ENCODE measurements around the gene FLRT1.

FLRT1 gene

GRCh38 chr11:64035576-64035975 lies at the start of gene FLRT1:
TSS of gene FLRT1 (plus strand) at chr11:64035931. CDS start at chr11:64116268, 80,337 bp downstream.
- no peak for DNase-seq (ENCODE audit: low read depth)

- DNase-seq (ENCODE audit: low read depth): peak; percentile 72
Measured at GRCh38 chr11:63986156-63986931, 49.4 kb upstream of the FLRT1 start, which contains the start of gene OTUB1. TSS of gene OTUB1 (plus strand) at chr11:63986438. CDS start at chr11:63986457, 19 bp downstream.

- no peak for DNase-seq (ENCODE audit: low read depth)
Measured at GRCh38 chr11:63986932-63987513, 48.7 kb upstream of the FLRT1 start.

GRCh38 chr11:63991558-63991957 lies 44.2 kb upstream of the FLRT1 start:
- DNase-seq (ENCODE audit: low read depth): no peak

GRCh38 chr11:63993100-63993499 lies 42.6 kb upstream of the FLRT1 start:
- no peak for DNase-seq (ENCODE audit: low read depth)

- no peak for DNase-seq (ENCODE audit: low read depth)
Measured at GRCh38 chr11:63993993-63994392, 41.7 kb upstream of the FLRT1 start.

GRCh38 chr11:63996512-63996911 lies 39.2 kb upstream of the FLRT1 start:
- no peak for DNase-seq (ENCODE audit: low read depth)

GRCh38 chr11:63997104-63997700 lies 38.5 kb upstream of the FLRT1 start:
- no peak for DNase-seq (ENCODE audit: low read depth)

- DNase-seq (ENCODE audit: low read depth): no peak
Measured at GRCh38 chr11:63997801-63998337, 37.9 kb upstream of the FLRT1 start.

- no peak for DNase-seq (ENCODE audit: low read depth)
Measured at GRCh38 chr11:63998558-63999348, 37.0 kb upstream of the FLRT1 start.

- DNase-seq (ENCODE audit: low read depth): peak; percentile 16
Measured at GRCh38 chr11:63999349-64000025, 36.2 kb upstream of the FLRT1 start.

- peak; percentile 35 for DNase-seq (ENCODE audit: low read depth)
Measured at GRCh38 chr11:64000026-64000739, 35.5 kb upstream of the FLRT1 start.

- no peak for DNase-seq (ENCODE audit: low read depth)
Measured at GRCh38 chr11:64000740-64001483, 34.8 kb upstream of the FLRT1 start.

GRCh38 chr11:64001484-64002420 lies 34.0 kb upstream of the FLRT1 start:
- DNase-seq (ENCODE audit: low read depth): no peak

- DNase-seq (ENCODE audit: low read depth): no peak
Measured at GRCh38 chr11:64003807-64004589, 31.7 kb upstream of the FLRT1 start.

GRCh38 chr11:64004590-64004984 lies 31.1 kb upstream of the FLRT1 start:
- DNase-seq (ENCODE audit: low read depth): no peak

- no peak for DNase-seq (ENCODE audit: low read depth)
Measured at GRCh38 chr11:64005691-64006090, 30.0 kb upstream of the FLRT1 start.

GRCh38 chr11:64006398-64006797 lies 29.3 kb upstream of the FLRT1 start:
- DNase-seq (ENCODE audit: low read depth): no peak
